Activated CD4-positive, alpha-beta memory T cell treated with anti-CD3 and anti-CD28 coated beads for 36 hours (primary cell): ENCODE measurements around the gene RARA. TPM values are rescaled to one million over a fixed set of nuclear protein-coding genes. Genes with fewer than 3 reads are reported as not detected.

Experiments used
- CTCF ChIA-PET: fragments of 350-600 bp; sonication (Branson Sonifier 250); formaldehyde crosslinking; loops from one replicate; lab custom pipeline; 2021; ENCODE audit warnings: antibody characterized with exemption, inconsistent platforms; lab: Charles Lee
- POLR2A ChIA-PET: fragments of 350-600 bp; sonication (Branson Sonifier 250); formaldehyde crosslinking; loops from one replicate; lab custom pipeline; 2021; ENCODE audit warnings: antibody characterized with exemption; lab: Charles Lee
- DNase-seq: peaks from one replicate; pipeline ENCODE4 v3.0.0-alpha.2; 2020
- H3K27ac Mint-ChIP-seq: one replicate; pipeline ENCODE4 v1.8.0; 2021; ENCODE audit warnings: mixed read lengths
- H3K27me3 Mint-ChIP-seq: one replicate; pipeline ENCODE4 v1.8.0; 2021; ENCODE audit warnings: mixed read lengths
- H3K36me3 Mint-ChIP-seq: one replicate; pipeline ENCODE4 v1.8.0; 2021; ENCODE audit warnings: mixed read lengths
- H3K4me1 Mint-ChIP-seq: one replicate; pipeline ENCODE4 v1.8.0; 2021; ENCODE audit warnings: low read depth, mixed read lengths
- H3K4me3 Mint-ChIP-seq: one replicate; pipeline ENCODE4 v1.8.0; 2021; ENCODE audit warnings: mild to moderate bottlenecking, mixed read lengths
- H3K9me3 Mint-ChIP-seq: one replicate; pipeline ENCODE4 v1.8.0; 2021; ENCODE audit warnings: mixed read lengths
- intact Hi-C: fragments of 100-400 bp; cut with micrococcal nuclease; formaldehyde crosslinking; loops from one replicate; pipeline ENCODE4 v1.15.1; 2023
- total RNA-seq, 2 experiments: library from RNA; stranded (reverse); gene quantifications; one replicate each; pipeline ENCODE4 v1.2.3, GENCODE V29; 2021

The RARA gene
- total RNA-seq, 2 experiments from 2014 or later: 31.2 TPM

GRCh38 chr17:40317345-40317873 lies 8.4 kb downstream of the RARA start:
- no peaks in the 10 kb centered on the region for H3K9me3 Mint-ChIP-seq
- DNase-seq: peak; percentile 63
- POLR2A ChIA-PET: interaction anchor here (0.9 to 2.5 kb wide), 10 partner anchors 8 to 29 kb away, joined by 3 to 11 read pairs (median 4); no protein-coding TSS in a partner anchor
- CTCF ChIA-PET: interaction anchor here (0.6 to 5.1 kb wide), 22 partner anchors 9 to 291 kb away, joined by 3 to 50 read pairs (median 4); partner anchors contain the start of genes CDC6, RARA and WIPF2
- peak overlapping the region; percentile 99 for H3K4me3 Mint-ChIP-seq
- peaks cover 73% of the 10 kb centered on the region for H3K4me1 Mint-ChIP-seq
- H3K36me3 Mint-ChIP-seq: peaks cover 4% of the 10 kb centered on the region
- no peaks in the 10 kb centered on the region for H3K27me3 Mint-ChIP-seq
- intact Hi-C loops: loop anchor here (1.0 to 5.0 kb wide), 4 partner anchors 24 to 290 kb away; partner anchors contain the start of gene TOP2A
- peak overlapping the region; percentile 80 for H3K27ac Mint-ChIP-seq

GRCh38 chr17:40317880-40318829 lies 9.2 kb downstream of the RARA start:
- POLR2A ChIA-PET: interaction anchor here (0.6 to 2.5 kb wide), 10 partner anchors 10 to 141 kb away, joined by 3 to 11 read pairs (median 4); no protein-coding TSS in a partner anchor
- CTCF ChIA-PET: interaction anchor here (0.9 to 5.1 kb wide), 20 partner anchors 8 to 1449 kb away, joined by 3 to 50 read pairs (median 4); partner anchors contain the start of genes CDC6 and RARA
- intact Hi-C loops: loop anchor here (1.0 to 5.0 kb wide), 5 partner anchors 23 to 289 kb away; partner anchors contain the start of gene TOP2A

GRCh38 chr17:40318830-40319391 lies 9.9 kb downstream of the RARA start:
- DNase-seq: no peak
- Mint-ChIP-seq H3K27me3 (peaks cover 2% of the 10 kb centered on the region), H3K4me1 (peaks cover 82% of the 10 kb centered on the region), H3K36me3 (peaks cover 4% of the 10 kb centered on the region), H3K9me3 (no peaks in the 10 kb centered on the region), H3K4me3 (peak overlapping the region; percentile 99), H3K27ac (peak overlapping the region; percentile 99)
- intact Hi-C loops: loop anchor here (2.0 to 5.0 kb wide), 4 partner anchors 38 to 288 kb away; partner anchors contain the start of gene TOP2A
- ChIA-PET POLR2A (interaction anchor here (1.1 to 2.5 kb wide), 4 partner anchors 11 to 22 kb away, joined by 4 to 8 read pairs (median 8); no protein-coding TSS in a partner anchor), CTCF (interaction anchor here (0.9 to 5.1 kb wide), 9 partner anchors 7 to 1450 kb away, joined by 3 to 50 read pairs (median 3); no protein-coding TSS in a partner anchor)

More at GRCh38 chr17:40317880-40318829, 9.2 kb downstream of the RARA start:
- peak; percentile 95 for DNase-seq
- Mint-ChIP-seq H3K4me3 (peak overlapping the region; percentile 99), H3K9me3 (no peaks in the 10 kb centered on the region), H3K4me1 (peaks cover 80% of the 10 kb centered on the region), H3K36me3 (peaks cover 4% of the 10 kb centered on the region), H3K27ac (peak overlapping the region; percentile 99), H3K27me3 (peaks cover 2% of the 10 kb centered on the region)

- H3K27me3 Mint-ChIP-seq: peaks cover 2% of the 10 kb centered on the region
- intact Hi-C loops: loop anchor here (2.0 to 5.0 kb wide), 5 partner anchors 37 to 1357 kb away; partner anchors contain the start of gene TOP2A
- POLR2A ChIA-PET: interaction anchor here (1.1 to 2.0 kb wide), 3 partner anchors 12 to 21 kb away, joined by 4 to 8 read pairs (median 7); no protein-coding TSS in a partner anchor
- peaks cover 83% of the 10 kb centered on the region for H3K4me1 Mint-ChIP-seq
- H3K9me3 Mint-ChIP-seq: no peaks in the 10 kb centered on the region
- peak overlapping the region; percentile 99 for H3K4me3 Mint-ChIP-seq
- H3K36me3 Mint-ChIP-seq: peaks cover 4% of the 10 kb centered on the region
- H3K27ac Mint-ChIP-seq: peak overlapping the region; percentile 99
- CTCF ChIA-PET: interaction anchor here (0.9 to 5.1 kb wide), 9 partner anchors 12 to 1451 kb away, joined by 3 to 50 read pairs (median 3); partner anchors contain the start of gene RARA
- peak; percentile 81 for DNase-seq
These were observed 10.9 kb downstream of the RARA start for GRCh38 chr17:40319651-40320540.

GRCh38 chr17:40320756-40321523 lies 12.0 kb downstream of the RARA start:
- H3K36me3 Mint-ChIP-seq: peaks cover 4% of the 10 kb centered on the region
- CTCF ChIA-PET: interaction anchor here (0.7 to 1.1 kb wide), 5 partner anchors 13 to 239 kb away, joined by 3 to 5 read pairs (median 3); partner anchors contain the start of gene RARA
- peak; percentile 52 for DNase-seq
- peaks cover 83% of the 10 kb centered on the region for H3K4me1 Mint-ChIP-seq
- POLR2A ChIA-PET: interaction anchor here (0.6 to 2.0 kb wide), 3 partner anchors 14 to 275 kb away, joined by 3 to 8 read pairs (median 7); no protein-coding TSS in a partner anchor
- intact Hi-C loops: loop anchor here (5.0 kb wide), 1 partner anchor 1356 kb away; no protein-coding TSS in a partner anchor
- peak overlapping the region; percentile 99 for H3K4me3 Mint-ChIP-seq
- peak overlapping the region; percentile 99 for H3K27ac Mint-ChIP-seq
- peaks cover 2% of the 10 kb centered on the region for H3K27me3 Mint-ChIP-seq
- no peaks in the 10 kb centered on the region for H3K9me3 Mint-ChIP-seq

GRCh38 chr17:40321524-40321929 lies 12.5 kb downstream of the RARA start:
- Mint-ChIP-seq H3K9me3 (no peaks in the 10 kb centered on the region), H3K36me3 (peaks cover 4% of the 10 kb centered on the region), H3K4me3 (peak overlapping the region; percentile 99), H3K27ac (peak overlapping the region; percentile 99), H3K27me3 (peaks cover 2% of the 10 kb centered on the region), H3K4me1 (peaks cover 83% of the 10 kb centered on the region)
- intact Hi-C loops: loop anchor here (5.0 kb wide), 1 partner anchor 1356 kb away; no protein-coding TSS in a partner anchor
- DNase-seq: no peak
- POLR2A ChIA-PET: interaction anchor here (0.6 to 1.0 kb wide), 2 partner anchors 9 to 276 kb away, joined by 3 read pairs; no protein-coding TSS in a partner anchor
- CTCF ChIA-PET: interaction anchor here (0.6 to 1.5 kb wide), 5 partner anchors 20 to 239 kb away, joined by 3 to 4 read pairs (median 3); no protein-coding TSS in a partner anchor

- peak overlapping the region; percentile 99 for H3K4me3 Mint-ChIP-seq
- peaks cover 4% of the 10 kb centered on the region for H3K36me3 Mint-ChIP-seq
- intact Hi-C loops: loop anchor here (1.0 to 5.0 kb wide), 4 partner anchors 35 to 1355 kb away; partner anchors contain the start of gene CDC6
- no peak for DNase-seq
- H3K27me3 Mint-ChIP-seq: peaks cover 2% of the 10 kb centered on the region
- H3K4me1 Mint-ChIP-seq: peaks cover 87% of the 10 kb centered on the region
- ChIA-PET CTCF (interaction anchor here (0.6 to 6.9 kb wide), 7 partner anchors 19 to 238 kb away, joined by 3 to 34 read pairs (median 3); no protein-coding TSS in a partner anchor), POLR2A (interaction anchor here (0.6 to 1.2 kb wide), 3 partner anchors 9 to 276 kb away, joined by 3 read pairs; no protein-coding TSS in a partner anchor)
- H3K9me3 Mint-ChIP-seq: no peaks in the 10 kb centered on the region
- peak overlapping the region; percentile 99 for H3K27ac Mint-ChIP-seq
These were observed 13.0 kb downstream of the RARA start for GRCh38 chr17:40321961-40322357.

GRCh38 chr17:40322358-40323315 lies 13.7 kb downstream of the RARA start:
- Mint-ChIP-seq H3K36me3 (peaks cover 4% of the 10 kb centered on the region), H3K27me3 (peaks cover 2% of the 10 kb centered on the region), H3K4me1 (peaks cover 87% of the 10 kb centered on the region), H3K27ac (peak overlapping the region; percentile 99), H3K4me3 (peak overlapping the region; percentile 99), H3K9me3 (no peaks in the 10 kb centered on the region)
- peak; percentile 91 for DNase-seq
- ChIA-PET POLR2A (interaction anchor here (0.6 to 2.1 kb wide), 8 partner anchors 8 to 238 kb away, joined by 3 to 9 read pairs (median 3); partner anchors contain the start of gene WIPF2), CTCF (interaction anchor here (0.6 to 6.9 kb wide), 7 partner anchors 18 to 238 kb away, joined by 3 to 34 read pairs (median 3); no protein-coding TSS in a partner anchor)
- intact Hi-C loops: loop anchor here (1.0 to 5.0 kb wide), 5 partner anchors 19 to 1355 kb away; partner anchors contain the start of gene CDC6
